GM12878 (cell line): ENCODE data around the gene ITK. TPM values are rescaled to one million over a fixed set of nuclear protein-coding genes. Genes with fewer than 3 reads are reported as not detected.

ENCODE experiments used
- ATAC-seq: fragments of 200-7000 bp; cut with Tn5 transposase; 3 replicates; pipeline ENCODE4 v1.9.1; 2020; ENCODE audit warnings: mild to moderate bottlenecking, moderate library complexity
- BruUV-seq: library from RNA; stranded (reverse); fragments of 400-500 nt; replicated peaks from 2 replicates; lab custom pipeline; 2021; lab: Mats Ljungman, UMichigan
- CTCF ChIA-PET: fragments of 300-600 bp; sonication (Branson Sonifier 250); formaldehyde crosslinking; extraction: SDS; loops from one replicate; lab custom pipeline; 2021; ENCODE audit warnings: inconsistent platforms; lab: Yijun Ruan, JAX
- POLR2A ChIA-PET: fragments of 350-600 bp; formaldehyde crosslinking; extraction: SDS; loops from one replicate; lab custom pipeline; 2021; ENCODE audit warnings: inconsistent platforms; lab: Charles Lee
- RAD21 ChIA-PET: fragments of 300-600 bp; sonication (Branson Sonifier 250); formaldehyde crosslinking; loops from one replicate; lab custom pipeline; 2023; ENCODE audit warnings: antibody characterized with exemption; ENCODE audit not compliant: unreplicated experiment; lab: Charles Lee
- SMC1A ChIA-PET: fragments of 300-600 bp; sonication (Branson Sonifier 250); formaldehyde crosslinking; loops from one replicate; lab custom pipeline; 2023; ENCODE audit not compliant: unreplicated experiment, uncharacterized antibody; lab: Charles Lee
- DNase-seq: peaks from one replicate; pipeline ENCODE4 v3.0.0-alpha.2; 2011; ENCODE audit warnings: low read depth, low spot score
- FAIRE-seq: peaks from 3 replicates; lab custom pipeline; 2011; peaks lifted over from hg19 to GRCh38; lab: Jason Lieb, UNC
- H2AFZ ChIP-seq: 2 replicates; pipeline ENCODE4 v1.6.0; 2011; ENCODE audit warnings: low read depth, low read length, control low read depth; ENCODE audit not compliant: control insufficient read depth
- H3K27ac ChIP-seq: 2 replicates; pipeline ENCODE4 v1.5.1; 2011; ENCODE audit warnings: control low read depth; ENCODE audit not compliant: control insufficient read depth, insufficient read depth
- H3K27me3 ChIP-seq, 2 experiments: replicated peaks in 1 of 2; 2 replicates each; pipeline versions ENCODE4 v1.6.0 to v1.6.1; 2011; ENCODE audit warnings: low read length in 1 of 2; ENCODE audit not compliant: control insufficient read depth in 2 of 2, insufficient read depth in 2 of 2
- H3K36me3 ChIP-seq, 2 experiments: 2 replicates each; pipeline ENCODE4 v1.5.1; 2011; ENCODE audit warnings: low read length in 1 of 2; ENCODE audit not compliant: control insufficient read depth in 2 of 2, insufficient read depth in 2 of 2
- H3K4me1 ChIP-seq: 2 replicates; pipeline ENCODE4 v1.6.1; 2011; ENCODE audit warnings: mild to moderate bottlenecking, low read length, moderate library complexity, mixed read lengths; ENCODE audit not compliant: control insufficient read depth, insufficient read depth
- H3K4me2 ChIP-seq: 2 replicates; pipeline ENCODE4 v1.6.0; 2011; ENCODE audit warnings: control low read depth; ENCODE audit not compliant: control insufficient read depth, insufficient read depth
- H3K4me3 ChIP-seq: fragments of 200-600 bp; sonication (generic); 2 replicates; pipeline ENCODE4 v1.5.1; 2016
- H3K79me2 ChIP-seq: 2 replicates; pipeline ENCODE4 v1.6.0; 2011; ENCODE audit warnings: low read length; ENCODE audit not compliant: control insufficient read depth, insufficient read depth
- H3K9ac ChIP-seq: 2 replicates; pipeline ENCODE4 v1.8.0; 2011; ENCODE audit warnings: low read length, control low read depth, mixed read lengths; ENCODE audit not compliant: control insufficient read depth, insufficient read depth
- H3K9me3 ChIP-seq: replicated peaks from 3 replicates; pipeline ENCODE4 v1.5.1; 2011; ENCODE audit warnings: mild to moderate bottlenecking, low read length; ENCODE audit not compliant: control insufficient read depth, insufficient read depth
- H4K20me1 ChIP-seq: 2 replicates; pipeline ENCODE4 v1.6.0; 2011; ENCODE audit not compliant: control insufficient read depth, insufficient read depth
- EGR1 ChIP-seq, 2 experiments: IDR thresholded peaks; 1 replicate in 1 of 2; 2 replicates in 1 of 2; pipeline ENCODE4 v1.6.1; 2011 to 2012; ENCODE audit warnings: low read depth in 2 of 2, low read length in 2 of 2, borderline replicate concordance in 1 of 2, mild to moderate bottlenecking in 1 of 2, moderate library complexity in 1 of 2
- GATAD2B ChIP-seq: fragments of 450-650 bp; conservative IDR thresholded peaks from 2 replicates; pipeline ENCODE4 v1.6.1; 2017; ENCODE audit warnings: low read depth, mild to moderate bottlenecking, moderate library complexity
- HDAC2 ChIP-seq: fragments of 200-600 bp; sonication (generic); IDR thresholded peaks from 2 replicates; pipeline ENCODE4 v1.6.1; 2017
- IKZF2 ChIP-seq, 2 experiments: fragments of 450-650 bp; IDR thresholded peaks; 2 replicates each; pipeline ENCODE4 v1.6.1; 2017; ENCODE audit warnings: mild to moderate bottlenecking in 2 of 2, moderate library complexity in 2 of 2
- KLF5 ChIP-seq: fragments of 450-650 bp; IDR thresholded peaks from 2 replicates; pipeline ENCODE4 v1.6.1; 2014; ENCODE audit warnings: mild to moderate bottlenecking; ENCODE audit not compliant: partially characterized antibody
- MYC ChIP-seq: IDR thresholded peaks from 2 replicates; pipeline ENCODE4 v1.6.1; 2011; ENCODE audit warnings: mild to moderate bottlenecking, low read length, moderate library complexity, inconsistent platforms; ENCODE audit not compliant: insufficient read depth, insufficient replicate concordance, insufficient read length, severe bottlenecking
- NBN ChIP-seq: fragments of 450-650 bp; IDR thresholded peaks from 2 replicates; pipeline ENCODE4 v1.6.1; 2016
- NFIC ChIP-seq: IDR thresholded peaks from 2 replicates; pipeline ENCODE4 v1.6.1; 2012; ENCODE audit warnings: low read depth, mild to moderate bottlenecking, inconsistent platforms, low read length, moderate library complexity
- NFXL1 ChIP-seq: fragments of 450-650 bp; IDR thresholded peaks from 2 replicates; pipeline ENCODE4 v1.6.1; 2017; ENCODE audit warnings: antibody characterized with exemption, mild to moderate bottlenecking, borderline replicate concordance
- NRF1 ChIP-seq: conservative IDR thresholded peaks from 2 replicates; pipeline ENCODE4 v1.6.1; 2011; ENCODE audit warnings: mild to moderate bottlenecking, low read depth, low read length, improper control_type of control experiment
- PAX8 ChIP-seq: fragments of 450-650 bp; IDR thresholded peaks from 2 replicates; pipeline ENCODE4 v1.6.1; 2017; ENCODE audit warnings: mild to moderate bottlenecking, moderate library complexity
- PML ChIP-seq: IDR thresholded peaks from 2 replicates; pipeline ENCODE4 v1.6.1; 2012; ENCODE audit warnings: low read length, inconsistent platforms
- POLR2A ChIP-seq: IDR thresholded peaks from 2 replicates; pipeline ENCODE4 v1.6.1; 2011; ENCODE audit warnings: low read depth, mild to moderate bottlenecking, low read length
- SIX5 ChIP-seq: IDR thresholded peaks from 2 replicates; pipeline ENCODE4 v1.6.1; 2011; ENCODE audit warnings: mild to moderate bottlenecking, low read depth, low read length, moderate library complexity; ENCODE audit not compliant: severe bottlenecking
- TBL1XR1 ChIP-seq: IDR thresholded peaks from 2 replicates; pipeline ENCODE4 v1.6.1; 2012; ENCODE audit warnings: low read depth, low read length, improper control_type of control experiment
- TCF7 ChIP-seq: IDR thresholded peaks from 2 replicates; pipeline ENCODE4 v1.6.1; 2014; ENCODE audit warnings: antibody characterized with exemption, borderline replicate concordance
- USF2 ChIP-seq: IDR thresholded peaks from 2 replicates; pipeline ENCODE4 v1.6.1; 2011; ENCODE audit warnings: low read depth, low read length, improper control_type of control experiment, borderline replicate concordance
- YBX1 ChIP-seq: fragments of 450-650 bp; IDR thresholded peaks from 2 replicates; pipeline ENCODE4 v1.6.1; 2016; ENCODE audit warnings: antibody characterized with exemption
- ZBTB40 ChIP-seq: fragments of 450-650 bp; IDR thresholded peaks from 2 replicates; pipeline ENCODE4 v1.6.1; 2016; ENCODE audit warnings: mild to moderate bottlenecking, moderate library complexity, borderline replicate concordance
- ZNF274 ChIP-seq: IDR thresholded peaks from one replicate; pipeline ENCODE4 v1.8.0; 2011; ENCODE audit not compliant: insufficient read length, insufficient read depth
- WGBS: methylation state at CpG from one replicate; pipeline ENCODE4 v1.1.6; 2016; ENCODE audit warnings: low lambda C conversion rate; ENCODE audit not compliant: insufficient replicate concordance, insufficient coverage; ENCODE audit errors: missing lambda C conversion rate; 5-methylcytosine and 5-hydroxymethylcytosine counted together
- in situ Hi-C: fragments of 300-500 bp; cut with MboI; formaldehyde crosslinking; loops from 9 replicates; pipeline ENCODE4 v1.14.3; 2018; ENCODE audit warnings: mixed read lengths
- intact Hi-C: fragments of 100-400 bp; cut with micrococcal nuclease; formaldehyde crosslinking; loops from one replicate; pipeline ENCODE4 v1.14.2; 2022; ENCODE audit not compliant: unreplicated experiment
- polyA plus RNA-seq, 11 experiments: library from polyadenylated mRNA; depleted of rRNA in 4 of 11; unstranded in 6 of 11; stranded (reverse) in 5 of 11; fragments of >200 nt; fragmentation: Nextera tagmentation in 4 of 11; fragmentation: Illumina TruSeq in 1 of 11; extraction: Ambion mirVana in 4 of 11; extraction: Trizol in 1 of 11; gene quantifications; 1 replicate in 1 of 11; 2 replicates in 10 of 11; pipeline versions ENCODE4 v1.2.1 to v1.2.3, GENCODE V29; 2011 to 2016; ENCODE audit warnings: inconsistent platforms in 2 of 11, missing spikeins in 2 of 11, low read depth in 1 of 11
- total RNA-seq, 4 experiments: library from RNA; depleted of rRNA in 3 of 4; stranded (reverse); fragments of >200 nt in 3 of 4; fragmentation: Illumina TruSeq in 1 of 4; extraction: Trizol in 1 of 4; gene quantifications; 2 replicates each; pipeline versions ENCODE4 v1.2.1 to v1.2.3, GENCODE V29; 2013 to 2021

The ITK gene
- total and polyA plus RNA-seq, 10 of the 15 experiments (the other 5 are each of a cell fraction or from before 2014, with no cell fraction given), result 0.05 to 2.4 (median 0.76) TPM

- no peak for ATAC-seq
These were observed 20.6 kb upstream of the ITK start for GRCh38 chr5:157160001-157160400.

More at GRCh38 chr5:157160001-157160400, 20.6 kb upstream of the ITK start:
- no TSS peak for BruUV-seq
- Histone ChIP-seq H3K4me3 (no peak overlapping the region), H3K27ac (no peak overlapping the region), H3K27me3 (no peaks in the 10 kb centered on the region; a peak in 1 of 4 replicates), H4K20me1 (no peaks in the 10 kb centered on the region), H3K79me2 (no peaks in the 10 kb centered on the region), H3K9ac (no peak overlapping the region), H3K4me1 (no peaks in the 10 kb centered on the region), H2AFZ (no peak overlapping the region), H3K9me3 (no peaks in the 10 kb centered on the region), H3K36me3 (no peaks in the 10 kb centered on the region), H3K4me2 (no peak overlapping the region)
- SMC1A ChIA-PET, result interaction anchor here (1.0 kb wide), 1 partner anchor 9 kb away, joined by 3 read pairs; no protein-coding TSS in a partner anchor
- intact Hi-C loops (no loop called here), in situ Hi-C loops (no loop called here)
- POLR2A ChIA-PET, result no interaction called here
- DNase-seq (no peak), FAIRE-seq (no peak)
- WGBS, result 91% methylated on average over 4 of the region's 4 CpGs
- TF ChIP-seq EGR1 (IDR thresholded peaks at IDR 0.05; ENCODE audit: borderline replicate concordance in 1 of 2, low read depth in 2 of 2, low read length in 2 of 2) (no peak), PAX8 (no peak), USF2 (no peak), NFXL1 (no peak), NFIC (no peak), ZBTB40 (no peak), YBX1 (no peak), NRF1 (no peak), TCF7 (no peak), TBL1XR1 (no peak), SIX5 (no peak), NBN (no peak), GATAD2B (no peak), IKZF2 (IDR thresholded peaks at IDR 0.05) (no peak), HDAC2 (no peak), KLF5 (no peak), PML (no peak), POLR2A (no peak), ZNF274 (no peak), MYC (no peak)
- RAD21 ChIA-PET, result no interaction called here
- CTCF ChIA-PET, result interaction anchor here (1.3 kb wide), 1 partner anchor 11 kb away, joined by 5 read pairs; no protein-coding TSS in a partner anchor
